ENCODE results near the gene CASP8.

CASP8 gene

GRCh38 chr2:201223089-201224073, 37.0 kb upstream of the CASP8 start:
- H3K4me1 ChIP-seq = peaks cover 11% of the 10 kb centered on the region
- H3K9me3 ChIP-seq = no peaks in the 10 kb centered on the region
- H3K36me3 ChIP-seq = no peaks in the 10 kb centered on the region
- 0 out of 2 replicates have a peak, but pooled peaks cover 4% of the 10 kb centered on the region for H3K27me3 ChIP-seq
- DNase-seq = no peak
- H3K4me3 ChIP-seq (ENCODE audit: low read depth, low read length) = no peak overlapping the region
- TF ChIP-seq, protein P1, sequence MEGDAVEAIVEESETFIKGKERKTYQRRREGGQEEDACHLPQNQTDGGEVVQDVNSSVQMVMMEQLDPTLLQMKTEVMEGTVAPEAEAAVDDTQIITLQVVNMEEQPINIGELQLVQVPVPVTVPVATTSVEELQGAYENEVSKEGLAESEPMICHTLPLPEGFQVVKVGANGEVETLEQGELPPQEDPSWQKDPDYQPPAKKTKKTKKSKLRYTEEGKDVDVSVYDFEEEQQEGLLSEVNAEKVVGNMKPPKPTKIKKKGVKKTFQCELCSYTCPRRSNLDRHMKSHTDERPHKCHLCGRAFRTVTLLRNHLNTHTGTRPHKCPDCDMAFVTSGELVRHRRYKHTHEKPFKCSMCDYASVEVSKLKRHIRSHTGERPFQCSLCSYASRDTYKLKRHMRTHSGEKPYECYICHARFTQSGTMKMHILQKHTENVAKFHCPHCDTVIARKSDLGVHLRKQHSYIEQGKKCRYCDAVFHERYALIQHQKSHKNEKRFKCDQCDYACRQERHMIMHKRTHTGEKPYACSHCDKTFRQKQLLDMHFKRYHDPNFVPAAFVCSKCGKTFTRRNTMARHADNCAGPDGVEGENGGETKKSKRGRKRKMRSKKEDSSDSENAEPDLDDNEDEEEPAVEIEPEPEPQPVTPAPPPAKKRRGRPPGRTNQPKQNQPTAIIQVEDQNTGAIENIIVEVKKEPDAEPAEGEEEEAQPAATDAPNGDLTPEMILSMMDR (IDR thresholded peaks at IDR 0.05; ENCODE audit: low read depth, low read length) = no peak

DNA sequence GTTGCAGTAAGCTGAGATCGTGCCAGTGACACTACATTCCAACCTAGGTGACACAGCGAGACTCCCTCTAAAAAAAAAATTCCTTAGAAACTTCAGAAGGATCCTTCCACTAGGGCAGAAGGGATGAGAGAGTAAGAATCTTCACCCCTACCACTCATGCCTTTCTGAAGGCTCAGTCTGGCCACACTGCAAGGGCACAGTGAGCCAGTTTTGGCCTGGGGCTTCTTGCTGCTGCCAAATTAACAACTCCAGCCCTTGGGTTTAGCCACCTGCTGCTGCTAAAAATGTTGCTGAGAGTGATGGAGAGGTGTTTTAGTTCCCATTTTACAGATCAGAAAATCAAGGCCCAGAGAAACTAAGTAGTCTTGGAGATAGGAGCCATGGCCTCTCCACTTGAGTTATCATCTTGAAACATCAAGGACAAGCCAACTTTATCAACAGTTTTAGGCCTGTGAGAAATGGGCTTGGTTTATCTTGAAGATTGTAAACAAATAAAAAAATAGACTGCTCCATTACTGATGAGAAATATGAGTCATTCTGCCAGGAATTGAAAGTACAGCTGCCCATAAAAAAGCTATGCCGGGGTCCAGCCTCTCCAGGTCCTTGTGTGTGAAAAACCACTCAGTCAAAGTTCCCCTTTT, 31.9 kb upstream of the CASP8 start:
- Histone ChIP-seq H3K27me3 (0 out of 2 replicates have a peak, but pooled peaks cover 4% of the 10 kb centered on the region), H3K9me3 (no peaks in the 10 kb centered on the region), H3K36me3 (no peaks in the 10 kb centered on the region), H3K4me1 (peaks cover 4% of the 10 kb centered on the region; the same call in 1 of the 2 replicates), H3K4me3 (ENCODE audit: low read depth, low read length) (no peak overlapping the region)
- no peak for DNase-seq
- TF ChIP-seq, protein P1 (IDR thresholded peaks at IDR 0.05; ENCODE audit: low read depth, low read length) = no peak

DNA sequence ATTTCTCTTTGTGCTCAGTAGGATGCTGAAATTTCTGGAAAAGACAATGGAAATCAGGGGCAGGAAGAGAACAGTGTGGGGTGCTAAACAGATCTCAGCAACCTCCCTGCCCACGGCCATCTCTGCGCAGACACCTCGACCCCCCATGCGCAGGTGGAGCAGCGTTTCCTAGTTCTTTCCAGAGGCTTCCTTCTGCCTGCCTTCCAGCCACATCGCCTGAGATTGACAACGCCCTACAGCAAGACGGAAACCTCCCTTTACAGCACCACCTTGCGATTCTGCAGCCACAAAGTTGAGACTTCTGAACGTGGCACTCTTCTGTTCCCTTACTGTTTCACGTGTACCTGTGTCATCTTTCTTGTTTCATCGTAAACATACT, 31.4 kb upstream of the CASP8 start:
- TF ChIP-seq, protein P1 (IDR thresholded peaks at IDR 0.05; ENCODE audit: low read depth, low read length) = no peak
- Histone ChIP-seq H3K27me3 (0 out of 2 replicates have a peak, but pooled peaks cover 4% of the 10 kb centered on the region), H3K36me3 (no peaks in the 10 kb centered on the region), H3K4me3 (ENCODE audit: low read depth, low read length) (no peak overlapping the region), H3K9me3 (no peaks in the 10 kb centered on the region), H3K4me1 (peaks cover 4% of the 10 kb centered on the region; the same call in 1 of the 2 replicates)
- DNase-seq = no peak

- DNase-seq = peak; percentile 94
- H3K27me3 ChIP-seq = no peaks in the 10 kb centered on the region
- no peak overlapping the region for H3K4me3 ChIP-seq (ENCODE audit: low read depth, low read length)
These were observed 28.4 kb upstream of the CASP8 start for GRCh38 chr2:201231781-201232466.

DNA sequence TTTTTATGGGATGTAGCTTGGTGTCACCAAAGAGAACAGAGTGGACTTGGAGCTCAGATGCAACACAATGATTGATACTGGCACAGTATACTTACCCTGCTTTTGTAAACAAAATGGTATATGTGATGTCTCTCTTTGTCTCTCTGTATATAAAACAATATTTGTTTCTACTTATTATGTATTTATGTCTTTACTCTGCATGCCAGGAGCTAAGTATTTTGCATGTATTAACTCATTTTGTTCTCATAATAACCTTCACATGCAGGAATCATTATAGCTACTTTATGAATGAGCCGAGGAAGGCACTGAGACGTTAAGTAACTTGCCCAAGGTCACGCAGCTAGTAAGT, 27.9 kb upstream of the CASP8 start:
- no peak for DNase-seq
- H3K9me3 ChIP-seq = no peaks in the 10 kb centered on the region
- H3K4me1 ChIP-seq = peaks cover 7% of the 10 kb centered on the region
- H3K4me3 ChIP-seq (ENCODE audit: low read depth, low read length) = no peak overlapping the region
- no peaks in the 10 kb centered on the region for H3K36me3 ChIP-seq
- TF ChIP-seq, protein P1 (IDR thresholded peaks at IDR 0.05; ENCODE audit: low read depth, low read length) = no peak
- no peaks in the 10 kb centered on the region for H3K27me3 ChIP-seq

More at GRCh38 chr2:201231781-201232466, 28.4 kb upstream of the CASP8 start:
- Histone ChIP-seq H3K36me3 (no peaks in the 10 kb centered on the region), H3K4me1 (peaks cover 7% of the 10 kb centered on the region), H3K9me3 (no peaks in the 10 kb centered on the region)
- TF ChIP-seq, protein P1 (IDR thresholded peaks at IDR 0.05; ENCODE audit: low read depth, low read length) = peak; percentile 99

Data from BE2C (cell line).